Glomerular visceral epithelial cell (primary cell): ENCODE measurements around the gene PHF13.

Experiments
- DNase-seq: peaks from one replicate; pipeline ENCODE4 v3.0.0-alpha.2; 2016; ENCODE audit errors: extremely low spot score

Gene PHF13

GRCh38 chr1:6666696-6667095, 53.2 kb downstream of the PHF13 start:
- DNase-seq: no peak

GRCh38 chr1:6667139-6667538, 53.6 kb downstream of the PHF13 start:
- DNase-seq: no peak

GRCh38 chr1:6668503-6668902, 55.0 kb downstream of the PHF13 start:
- DNase-seq: no peak

- DNase-seq: no peak
Measured at GRCh38 chr1:6672558-6672957, 59.0 kb downstream of the PHF13 start.
